NT2/D1 (cell line): ENCODE results near the gene ENTHD1.

Source experiments
- SUZ12 ChIP-seq: IDR thresholded peaks from 2 replicates; pipeline ENCODE4 v1.6.1; 2011; ENCODE audit not compliant: insufficient read length, insufficient read depth; ENCODE audit errors: extremely low read depth
- YY1 ChIP-seq: IDR thresholded peaks from 2 replicates; pipeline ENCODE4 v1.6.1; 2011; ENCODE audit not compliant: insufficient read length, insufficient read depth
- ZNF274 ChIP-seq: IDR thresholded peaks from 2 replicates; pipeline ENCODE4 v1.6.1; 2011; ENCODE audit warnings: mild to moderate bottlenecking, low read depth, low read length

GRCh38 chr22:39710380-39711150, 183.0 kb downstream of the ENTHD1 start:
- TF ChIP-seq ZNF274, result no peak
- no peak for TF ChIP-seq YY1
- TF ChIP-seq SUZ12, result no peak
